Activated naive CD8-positive, alpha-beta T cell (primary cell): Measurements from ENCODE around the gene RAD17.
"Not testable (repeated sequence)": the region's sequence is repeated elsewhere in the genome, so short reads cannot be mapped to it uniquely, and the experiment has no call there.

Source experiments
- H3K27ac Mint-ChIP-seq: one replicate; pipeline ENCODE4 v1.8.0; 2021; ENCODE audit warnings: mixed read lengths
- H3K27me3 Mint-ChIP-seq: one replicate; pipeline ENCODE4 v1.8.0; 2021; ENCODE audit warnings: mixed read lengths
- H3K36me3 Mint-ChIP-seq: one replicate; pipeline ENCODE4 v1.8.0; 2021; ENCODE audit warnings: mixed read lengths
- H3K4me1 Mint-ChIP-seq: one replicate; pipeline ENCODE4 v1.8.0; 2021; ENCODE audit warnings: low read depth, mixed read lengths
- H3K4me3 Mint-ChIP-seq: one replicate; pipeline ENCODE4 v1.8.0; 2021; ENCODE audit warnings: mild to moderate bottlenecking, mixed read lengths
- H3K9me3 Mint-ChIP-seq: one replicate; pipeline ENCODE4 v1.8.0; 2021; ENCODE audit warnings: low read depth, mixed read lengths

Gene RAD17

GRCh38 chr5:69432412-69433206 lies 63.0 kb downstream of the RAD17 start:
- Mint-ChIP-seq H3K4me1 (no peaks in the 10 kb centered on the region), H3K27ac (no peak overlapping the region), H3K9me3 (no peaks in the 10 kb centered on the region), H3K4me3 (no peak overlapping the region), H3K27me3 (no peaks in the 10 kb centered on the region), H3K36me3 (peaks cover 6% of the 10 kb centered on the region)

GRCh38 chr5:69435276-69435884 lies 65.8 kb downstream of the RAD17 start:
- H3K27me3 Mint-ChIP-seq, H3K4me3 Mint-ChIP-seq, H3K36me3 Mint-ChIP-seq, H3K4me1 Mint-ChIP-seq, H3K9me3 Mint-ChIP-seq, H3K27ac Mint-ChIP-seq: not testable (repeated sequence)

GRCh38 chr5:69444127-69444754 lies 74.6 kb downstream of the RAD17 start:
- no peaks in the 10 kb centered on the region for H3K27me3 Mint-ChIP-seq
- no peaks in the 10 kb centered on the region for H3K9me3 Mint-ChIP-seq
- no peaks in the 10 kb centered on the region for H3K4me1 Mint-ChIP-seq
- no peak overlapping the region for H3K27ac Mint-ChIP-seq
- no peaks in the 10 kb centered on the region for H3K36me3 Mint-ChIP-seq
- no peak overlapping the region for H3K4me3 Mint-ChIP-seq

DNA sequence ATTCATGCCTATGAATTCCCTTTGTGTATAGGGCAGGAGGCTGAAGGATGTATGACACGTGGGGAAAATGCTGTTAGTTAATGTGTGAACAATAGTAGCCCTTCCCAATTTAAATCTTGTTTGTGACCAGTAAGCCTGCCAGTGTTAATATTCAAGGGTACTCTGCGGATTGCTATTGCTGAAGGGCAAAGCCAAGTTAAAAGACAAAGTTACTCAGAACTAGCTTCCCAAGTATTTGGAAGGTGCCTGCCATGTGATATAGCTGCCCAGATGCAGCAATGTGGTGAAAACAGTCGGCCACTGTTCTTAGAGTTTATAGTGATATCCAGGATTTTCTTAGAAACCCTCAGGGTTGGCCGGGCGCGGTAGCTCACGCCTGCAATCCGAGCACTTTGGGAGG lies 79.9 kb downstream of the RAD17 start:
- Mint-ChIP-seq H3K4me3 (no peak overlapping the region), H3K4me1 (no peaks in the 10 kb centered on the region), H3K36me3 (no peaks in the 10 kb centered on the region), H3K27me3 (no peaks in the 10 kb centered on the region), H3K9me3 (no peaks in the 10 kb centered on the region), H3K27ac (no peak overlapping the region)

GRCh38 chr5:69450116-69450515 lies 80.5 kb downstream of the RAD17 start:
- H3K9me3 Mint-ChIP-seq, result no peaks in the 10 kb centered on the region
- no peak overlapping the region for H3K4me3 Mint-ChIP-seq
- H3K36me3 Mint-ChIP-seq, result no peaks in the 10 kb centered on the region
- no peaks in the 10 kb centered on the region for H3K27me3 Mint-ChIP-seq
- H3K27ac Mint-ChIP-seq, result no peak overlapping the region
- no peaks in the 10 kb centered on the region for H3K4me1 Mint-ChIP-seq

DNA sequence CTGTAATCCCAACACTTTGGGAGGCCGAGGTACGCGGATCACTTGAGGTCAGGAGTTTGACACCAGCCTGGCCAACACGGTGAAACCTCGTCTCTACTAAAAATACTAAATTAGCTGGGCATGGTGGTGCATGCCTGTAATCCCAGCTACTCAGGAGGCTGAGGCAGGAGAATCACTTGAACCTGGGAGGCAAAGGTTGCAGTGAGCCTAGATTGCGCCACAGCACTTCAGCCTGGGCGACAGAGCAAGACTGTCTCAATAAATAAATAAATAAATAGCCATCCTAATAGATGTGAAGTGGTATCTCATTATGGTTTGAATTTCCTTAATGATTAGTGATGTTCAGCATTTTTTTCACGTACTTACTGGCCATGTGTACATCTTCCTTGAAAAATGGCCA lies 80.9 kb downstream of the RAD17 start:
- not testable (repeated sequence) for H3K27ac Mint-ChIP-seq, H3K4me1 Mint-ChIP-seq, H3K9me3 Mint-ChIP-seq, H3K27me3 Mint-ChIP-seq, H3K36me3 Mint-ChIP-seq, H3K4me3 Mint-ChIP-seq

- Mint-ChIP-seq H3K36me3 (no peaks in the 10 kb centered on the region), H3K4me3 (no peak overlapping the region), H3K9me3 (no peaks in the 10 kb centered on the region), H3K4me1 (no peaks in the 10 kb centered on the region), H3K27ac (no peak overlapping the region), H3K27me3 (no peaks in the 10 kb centered on the region)
These were observed 82.5 kb downstream of the RAD17 start for GRCh38 chr5:69451941-69452647.

DNA sequence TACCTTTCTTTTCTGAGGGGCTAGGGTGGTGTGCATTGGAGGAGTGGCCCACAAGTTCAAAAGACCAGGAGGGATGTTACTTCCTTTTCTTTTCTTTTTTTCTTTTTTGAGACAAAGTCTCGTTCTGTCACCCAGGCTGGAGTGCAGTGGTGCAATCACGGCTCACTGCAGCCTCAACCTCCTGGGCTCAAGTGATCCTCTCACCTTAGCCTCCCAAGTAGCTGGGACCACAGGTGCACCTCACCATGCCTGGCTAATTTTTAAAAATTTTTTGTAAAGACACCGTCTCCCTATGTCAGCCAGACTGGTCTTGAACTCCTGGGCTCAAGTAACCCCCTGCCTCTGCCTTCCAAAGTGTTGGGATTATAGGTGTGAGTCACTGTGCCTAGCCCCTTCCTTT lies 83.9 kb downstream of the RAD17 start:
- not testable (repeated sequence) for H3K9me3 Mint-ChIP-seq, H3K27me3 Mint-ChIP-seq, H3K36me3 Mint-ChIP-seq, H3K4me3 Mint-ChIP-seq, H3K27ac Mint-ChIP-seq, H3K4me1 Mint-ChIP-seq

- Mint-ChIP-seq H3K27ac (no peak overlapping the region), H3K9me3 (no peaks in the 10 kb centered on the region), H3K4me1 (no peaks in the 10 kb centered on the region), H3K36me3 (peaks cover 4% of the 10 kb centered on the region), H3K4me3 (no peak overlapping the region), H3K27me3 (peaks cover 7% of the 10 kb centered on the region)
These were observed 85.0 kb downstream of the RAD17 start for GRCh38 chr5:69454460-69455249.

DNA sequence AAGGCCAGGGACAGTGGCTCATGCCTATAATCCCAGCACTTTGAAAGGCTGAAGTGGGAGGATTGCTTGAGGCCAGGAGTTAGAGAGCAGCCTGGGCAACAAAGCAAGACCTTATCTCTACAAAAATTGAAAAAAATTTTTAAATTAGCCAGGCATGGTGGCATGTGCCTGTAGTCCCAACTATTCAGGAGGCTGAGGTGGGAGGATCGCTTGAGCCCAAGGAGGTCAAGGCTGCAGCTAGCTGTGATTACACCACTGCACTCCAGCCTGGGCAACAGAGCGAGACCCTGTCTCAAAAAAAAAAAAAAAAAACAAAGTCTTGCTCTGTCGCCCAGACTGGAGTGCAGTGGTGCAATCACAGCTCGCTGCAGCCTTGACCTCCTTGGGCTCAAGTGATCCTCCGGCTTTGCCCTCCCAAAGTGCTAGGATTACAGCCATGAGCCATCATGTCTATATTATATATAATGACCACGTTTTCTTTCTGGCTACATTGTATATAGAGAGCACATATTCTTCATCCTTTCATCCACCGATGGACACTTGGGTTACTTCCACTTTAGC lies 85.9 kb downstream of the RAD17 start:
- H3K36me3 Mint-ChIP-seq, H3K27ac Mint-ChIP-seq, H3K4me1 Mint-ChIP-seq, H3K4me3 Mint-ChIP-seq, H3K27me3 Mint-ChIP-seq, H3K9me3 Mint-ChIP-seq: not testable (repeated sequence)

- Mint-ChIP-seq H3K4me1 (no peaks in the 10 kb centered on the region), H3K27me3 (peaks cover 7% of the 10 kb centered on the region), H3K36me3 (peaks cover 4% of the 10 kb centered on the region), H3K4me3 (no peak overlapping the region), H3K9me3 (no peaks in the 10 kb centered on the region), H3K27ac (no peak overlapping the region)
These were observed 92.6 kb downstream of the RAD17 start for GRCh38 chr5:69462170-69462569.
